ENCODE data around the gene PRKCE. TPM values are rescaled to one million over a fixed set of nuclear protein-coding genes. Genes with fewer than 3 reads are reported as not detected.

The PRKCE gene
- total and polyA plus RNA-seq, 2 experiments from 2014 or later, result 13.2 to 19.2 TPM

DNA sequence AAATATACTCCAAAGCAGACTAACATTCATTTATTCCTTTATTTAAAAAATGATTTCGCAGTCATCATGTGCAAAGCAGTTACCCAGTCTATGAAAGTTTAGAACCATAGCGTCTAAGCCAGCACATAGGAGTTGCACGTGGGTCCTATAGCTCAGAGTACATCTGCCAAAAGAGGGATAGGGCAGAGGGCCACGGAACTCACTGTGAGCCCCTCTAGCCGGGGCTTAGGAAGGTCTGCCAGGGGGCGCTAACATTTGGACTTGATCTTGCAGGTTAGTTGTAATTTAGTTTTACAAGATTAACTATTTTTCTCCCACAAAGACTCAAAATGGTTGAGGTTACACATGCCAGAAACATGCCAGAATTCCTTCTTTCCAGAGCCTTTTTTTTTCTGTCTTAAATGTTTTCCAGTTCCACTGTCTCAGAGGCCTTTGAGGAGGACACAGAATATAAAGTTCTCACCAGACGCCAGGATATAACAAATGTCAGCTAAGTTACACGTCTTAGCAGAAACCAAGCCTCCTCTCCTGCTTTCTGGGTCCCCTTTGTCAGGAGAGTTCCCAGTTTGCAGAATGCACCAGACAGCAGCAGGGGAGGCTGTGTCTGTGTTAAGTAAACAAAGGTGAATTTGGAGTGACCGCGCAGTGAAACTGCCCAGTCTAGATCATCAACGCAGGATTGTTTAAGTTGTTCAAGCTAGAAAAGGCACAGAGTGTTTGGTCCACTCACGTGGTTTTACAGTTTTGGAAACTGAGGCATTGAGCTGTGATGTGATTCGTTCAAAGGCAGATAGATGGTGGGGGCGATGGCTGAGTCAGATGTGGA is 292.0 kb downstream of the PRKCE start:
- Histone ChIP-seq H3K4me3 (no peak overlapping the region), H3K27ac (no peak overlapping the region), H3K36me3 (no peaks in the 10 kb centered on the region), H3K27me3 (no peaks in the 10 kb centered on the region), H3K9me3 (ENCODE audit: low read depth) (no peaks in the 10 kb centered on the region), H3K4me1 (ENCODE audit: low read depth) (peaks cover 8% of the 10 kb centered on the region)
- DNase-seq (ENCODE audit: low read depth in 1 of 2, low spot score in 1 of 2), result no peak
- TF ChIP-seq, protein P1, sequence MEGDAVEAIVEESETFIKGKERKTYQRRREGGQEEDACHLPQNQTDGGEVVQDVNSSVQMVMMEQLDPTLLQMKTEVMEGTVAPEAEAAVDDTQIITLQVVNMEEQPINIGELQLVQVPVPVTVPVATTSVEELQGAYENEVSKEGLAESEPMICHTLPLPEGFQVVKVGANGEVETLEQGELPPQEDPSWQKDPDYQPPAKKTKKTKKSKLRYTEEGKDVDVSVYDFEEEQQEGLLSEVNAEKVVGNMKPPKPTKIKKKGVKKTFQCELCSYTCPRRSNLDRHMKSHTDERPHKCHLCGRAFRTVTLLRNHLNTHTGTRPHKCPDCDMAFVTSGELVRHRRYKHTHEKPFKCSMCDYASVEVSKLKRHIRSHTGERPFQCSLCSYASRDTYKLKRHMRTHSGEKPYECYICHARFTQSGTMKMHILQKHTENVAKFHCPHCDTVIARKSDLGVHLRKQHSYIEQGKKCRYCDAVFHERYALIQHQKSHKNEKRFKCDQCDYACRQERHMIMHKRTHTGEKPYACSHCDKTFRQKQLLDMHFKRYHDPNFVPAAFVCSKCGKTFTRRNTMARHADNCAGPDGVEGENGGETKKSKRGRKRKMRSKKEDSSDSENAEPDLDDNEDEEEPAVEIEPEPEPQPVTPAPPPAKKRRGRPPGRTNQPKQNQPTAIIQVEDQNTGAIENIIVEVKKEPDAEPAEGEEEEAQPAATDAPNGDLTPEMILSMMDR (IDR thresholded peaks at IDR 0.05; ENCODE audit: low read depth, low read length), result peak; percentile 13

DNA sequence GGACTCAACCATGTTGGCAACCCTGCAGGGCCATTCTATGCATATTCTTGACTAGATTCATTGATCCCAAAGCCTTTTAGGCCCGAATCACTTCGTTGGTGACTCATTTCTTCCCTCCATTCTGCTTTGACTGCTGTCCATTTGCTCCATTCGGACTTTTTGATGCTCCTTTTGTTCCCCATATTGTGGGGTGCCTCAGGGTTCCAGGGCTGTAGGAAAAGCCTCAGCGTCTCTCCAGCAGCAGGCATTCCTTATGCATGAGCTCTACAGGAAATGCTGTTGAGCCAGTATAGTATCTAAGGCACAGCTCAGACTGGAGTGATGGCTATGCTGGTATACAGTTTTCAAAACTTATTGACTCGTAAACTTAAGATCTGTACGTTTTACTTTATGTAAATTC is 292.6 kb downstream of the PRKCE start:
- DNase-seq (ENCODE audit: low read depth in 1 of 2, low spot score in 1 of 2), result peak in 1 of 2 donors; percentile 70
- no peak overlapping the region for H3K27ac ChIP-seq
- H3K9me3 ChIP-seq (ENCODE audit: low read depth), result no peaks in the 10 kb centered on the region
- TF ChIP-seq, protein P1 (IDR thresholded peaks at IDR 0.05; ENCODE audit: low read depth, low read length), result no peak
- H3K27me3 ChIP-seq, result no peaks in the 10 kb centered on the region
- peaks cover 8% of the 10 kb centered on the region for H3K4me1 ChIP-seq (ENCODE audit: low read depth)
- no peak overlapping the region for H3K4me3 ChIP-seq
- no peaks in the 10 kb centered on the region for H3K36me3 ChIP-seq

DNA sequence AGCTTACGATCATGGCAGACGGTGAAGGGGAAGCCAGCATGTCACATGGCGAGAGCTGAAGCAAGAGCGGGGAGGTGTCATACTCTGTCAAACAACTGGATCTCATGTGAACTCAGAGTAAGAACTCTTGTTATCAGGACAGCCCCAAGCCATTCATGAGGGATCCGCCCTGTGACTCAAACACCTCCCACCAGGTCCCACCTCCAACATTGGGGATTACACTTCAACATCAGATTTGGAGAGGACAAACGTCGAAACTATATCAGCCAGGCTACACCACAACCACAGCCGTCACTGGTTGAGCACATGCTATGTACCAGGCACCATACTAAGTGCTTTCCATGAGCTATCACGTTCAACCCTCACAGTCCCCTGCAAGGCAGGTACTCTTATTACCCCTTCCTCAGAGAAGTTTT is 293.8 kb downstream of the PRKCE start:
- TF ChIP-seq, protein P1 (IDR thresholded peaks at IDR 0.05; ENCODE audit: low read depth, low read length), result no peak
- DNase-seq (ENCODE audit: low read depth in 1 of 2, low spot score in 1 of 2), result no peak
- Histone ChIP-seq H3K9me3 (ENCODE audit: low read depth) (no peaks in the 10 kb centered on the region), H3K27me3 (no peaks in the 10 kb centered on the region), H3K36me3 (no peaks in the 10 kb centered on the region), H3K4me3 (no peak overlapping the region), H3K27ac (no peak overlapping the region), H3K4me1 (ENCODE audit: low read depth) (peaks cover 8% of the 10 kb centered on the region)

DNA sequence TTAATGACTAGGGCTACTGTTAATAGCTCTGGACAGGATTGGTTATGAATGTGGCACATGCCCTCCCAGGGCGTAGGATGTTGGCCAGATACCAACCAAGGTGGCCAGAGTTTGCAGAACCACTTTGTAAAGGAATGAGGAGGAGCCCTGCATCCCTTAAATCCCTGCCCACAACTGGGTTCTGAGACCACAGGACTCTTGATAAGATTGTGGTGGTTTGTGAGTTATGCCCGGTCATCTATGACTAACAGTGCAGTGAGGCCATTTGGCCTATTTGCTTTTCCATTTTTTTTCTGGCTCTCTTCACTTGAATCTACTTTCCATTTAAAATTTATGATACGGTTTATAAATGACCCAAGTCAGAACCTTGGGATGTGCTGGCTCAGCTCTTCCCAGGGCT is 294.5 kb downstream of the PRKCE start:
- H3K27me3 ChIP-seq, result no peaks in the 10 kb centered on the region
- peak in 1 of 2 donors; percentile 94 for DNase-seq (ENCODE audit: low read depth in 1 of 2, low spot score in 1 of 2)
- no peaks in the 10 kb centered on the region for H3K9me3 ChIP-seq (ENCODE audit: low read depth)
- peaks cover 8% of the 10 kb centered on the region for H3K4me1 ChIP-seq (ENCODE audit: low read depth)
- H3K4me3 ChIP-seq, result no peak overlapping the region
- H3K36me3 ChIP-seq, result no peaks in the 10 kb centered on the region
- TF ChIP-seq, protein P1 (IDR thresholded peaks at IDR 0.05; ENCODE audit: low read depth, low read length), result no peak
- no peak overlapping the region for H3K27ac ChIP-seq

DNA sequence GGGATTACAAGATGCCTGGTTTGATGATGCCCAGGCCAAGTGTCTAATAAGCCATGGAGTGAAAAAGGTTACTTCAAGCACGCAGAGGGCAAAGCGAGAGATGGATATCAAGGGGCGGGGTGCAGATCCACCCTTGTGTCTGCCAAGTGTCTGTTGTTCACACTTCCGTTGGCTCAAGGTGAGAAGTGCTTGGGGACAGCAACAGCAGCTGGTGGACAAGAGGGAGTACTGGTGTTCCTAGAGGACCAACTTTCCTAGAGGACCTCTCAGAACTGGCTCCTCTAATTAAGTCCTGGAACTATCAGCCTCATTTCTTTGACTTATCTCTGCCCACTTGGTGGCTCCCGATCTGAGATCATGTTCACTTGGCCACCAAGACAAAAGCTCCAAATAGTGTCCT is 299.1 kb downstream of the PRKCE start:
- H3K4me3 ChIP-seq, result no peak overlapping the region
- TF ChIP-seq, protein P1 (IDR thresholded peaks at IDR 0.05; ENCODE audit: low read depth, low read length), result no peak
- H3K27me3 ChIP-seq, result no peaks in the 10 kb centered on the region
- no peak overlapping the region for H3K27ac ChIP-seq
- H3K4me1 ChIP-seq (ENCODE audit: low read depth), result no peaks in the 10 kb centered on the region
- no peaks in the 10 kb centered on the region for H3K36me3 ChIP-seq
- no peak for DNase-seq (ENCODE audit: low read depth in 1 of 2, low spot score in 1 of 2)
- no peaks in the 10 kb centered on the region for H3K9me3 ChIP-seq (ENCODE audit: low read depth)
